HepG2 (cell line): ENCODE data around the gene NAGS. TPM values are rescaled to one million over a fixed set of nuclear protein-coding genes. Genes with fewer than 3 reads are reported as not detected.
A peak's percentile ranks its signal among the peaks of the same experiment; 100 is the strongest.
"Not testable (repeated sequence)": the region's sequence is repeated elsewhere in the genome, so short reads cannot be mapped to it uniquely, and the experiment has no call there.

Experiments
- ATAC-seq: fragments of 200-7000 bp; cut with Tn5 transposase; 3 replicates; pipeline ENCODE4 v1.9.1; 2020; ENCODE audit warnings: mild to moderate bottlenecking, moderate library complexity
- BruUV-seq: library from RNA; stranded (reverse); fragments of 400-500 nt; replicated peaks from 2 replicates; lab custom pipeline; 2021; lab: Mats Ljungman, UMichigan
- CTCF ChIA-PET: fragments of 300-600 bp; formaldehyde crosslinking; extraction: SDS; loops from one replicate; lab custom pipeline; 2021; ENCODE audit warnings: low total read pairs, inconsistent platforms, low intra/inter-chr PET ratio; lab: Yijun Ruan, JAX
- POLR2A ChIA-PET: fragments of 350-600 bp; sonication (Branson Sonifier 250); formaldehyde crosslinking; loops from one replicate; lab custom pipeline; 2020; ENCODE audit warnings: antibody characterized with exemption, inconsistent platforms; lab: Yijun Ruan, JAX
- DNase-seq: peaks from one replicate; pipeline ENCODE4 v3.0.0-alpha.2; 2015; ENCODE audit warnings: low spot score
- FAIRE-seq: peaks from 3 replicates; lab custom pipeline; 2011; peaks lifted over from hg19 to GRCh38; lab: Jason Lieb, UNC
- H2AFZ ChIP-seq: one replicate; pipeline ENCODE4 v1.6.1; 2011; ENCODE audit warnings: low read length, inconsistent platforms
- H3K27ac ChIP-seq: fragments of 300-600 bp; 3 replicates; pipeline ENCODE4 v1.8.0; 2011; ENCODE audit warnings: mixed run types, mild to moderate bottlenecking, mixed read lengths, low read length, inconsistent platforms; ENCODE audit not compliant: insufficient read depth; ENCODE audit errors: extremely low read length
- H3K27me3 ChIP-seq, 2 experiments: fragments of 200-600 bp in 1 of 2; 2 replicates in 1 of 2; 3 replicates in 1 of 2; pipeline versions ENCODE4 v1.6.0 to v1.8.0; 2011; ENCODE audit warnings: low read length in 2 of 2, mild to moderate bottlenecking in 2 of 2, moderate library complexity in 2 of 2, inconsistent platforms in 1 of 2; ENCODE audit not compliant: insufficient read depth in 2 of 2, control insufficient read depth in 1 of 2
- H3K36me3 ChIP-seq, 2 experiments: fragments of 200-600 bp in 1 of 2; replicated peaks in 1 of 2; 2 replicates in 1 of 2; 3 replicates in 1 of 2; pipeline versions ENCODE4 v1.5.1 to v1.8.0; 2011; ENCODE audit warnings: low read length in 2 of 2, inconsistent platforms in 1 of 2; ENCODE audit not compliant: insufficient read depth in 2 of 2, control insufficient read depth in 1 of 2
- H3K4me1 ChIP-seq: 2 replicates; pipeline ENCODE4 v1.5.1; 2012; ENCODE audit warnings: low read length, inconsistent platforms; ENCODE audit not compliant: insufficient read depth
- H3K4me2 ChIP-seq: 2 replicates; pipeline ENCODE4 v1.6.0; 2011; ENCODE audit warnings: low read depth, low read length, inconsistent platforms
- H3K4me3 ChIP-seq, 3 experiments: fragments of 200-600 bp in 1 of 3; sonication (generic), shearing (Covaris generic) in 1 of 3; replicated peaks in 1 of 3; 2 replicates each; pipeline ENCODE4 v1.5.1; 2011 to 2016; ENCODE audit warnings: low read length in 3 of 3, inconsistent platforms in 2 of 3, low read depth in 2 of 3, mild to moderate bottlenecking in 2 of 3, control low read depth in 1 of 3, mixed read lengths in 1 of 3; ENCODE audit not compliant: insufficient read depth in 1 of 3
- H3K79me2 ChIP-seq: one replicate; pipeline ENCODE4 v1.6.1; 2011; ENCODE audit warnings: low read length, inconsistent platforms; ENCODE audit not compliant: insufficient read depth
- H3K9ac ChIP-seq: 2 replicates; pipeline ENCODE4 v1.6.0; 2011; ENCODE audit warnings: mild to moderate bottlenecking, low read depth, low read length, inconsistent platforms; ENCODE audit not compliant: insufficient read depth
- H3K9me3 ChIP-seq: 2 replicates; pipeline ENCODE4 v1.5.1; 2012; ENCODE audit warnings: mild to moderate bottlenecking, low read length
- H4K20me1 ChIP-seq: 2 replicates; pipeline ENCODE4 v1.6.0; 2011; ENCODE audit warnings: inconsistent platforms, mild to moderate bottlenecking, low read length, moderate library complexity; ENCODE audit not compliant: insufficient read depth
- BHLHE40 ChIP-seq: IDR thresholded peaks from 2 replicates; pipeline ENCODE4 v1.6.1; 2011; ENCODE audit warnings: low read length, improper control_type of control experiment
- E2F1 ChIP-seq: sonication (generic); formaldehyde crosslinking; IDR thresholded peaks from 2 replicates; pipeline ENCODE4 v1.5.0; 2020; ENCODE audit warnings: missing genetic modification reagents
- FOXP4 ChIP-seq: sonication (generic); formaldehyde crosslinking; IDR thresholded peaks from 2 replicates; pipeline ENCODE4 v1.4.0; 2020; ENCODE audit warnings: missing genetic modification reagents
- HMG20A ChIP-seq: IDR thresholded peaks from 2 replicates; pipeline ENCODE4 v1.6.1; 2016; ENCODE audit warnings: borderline replicate concordance
- LCORL ChIP-seq, 2 experiments: fragments of 450-650 bp in 1 of 2; sonication (generic) in 1 of 2; formaldehyde crosslinking in 1 of 2; IDR thresholded peaks; 2 replicates each; pipeline versions ENCODE4 v1.5.0 to v1.6.1; 2017 to 2020; ENCODE audit warnings: antibody characterized with exemption in 1 of 2, missing genetic modification reagents in 1 of 2
- POGZ ChIP-seq: sonication (generic); formaldehyde crosslinking; IDR thresholded peaks from 2 replicates; pipeline ENCODE4 v1.4.0; 2020; ENCODE audit warnings: mild to moderate bottlenecking, missing genetic modification reagents
- RXRA ChIP-seq: sonication (generic); formaldehyde crosslinking; IDR thresholded peaks from 2 replicates; pipeline ENCODE4 v1.5.1; 2020; ENCODE audit warnings: missing genetic modification reagents
- SKIL ChIP-seq: sonication (generic); formaldehyde crosslinking; IDR thresholded peaks from 2 replicates; pipeline ENCODE4 v1.8.0; 2022; ENCODE audit warnings: missing genetic modification reagents, mild to moderate bottlenecking, moderate library complexity, borderline replicate concordance
- ZNF512B ChIP-seq: sonication (generic); formaldehyde crosslinking; IDR thresholded peaks from 2 replicates; pipeline ENCODE4 v1.5.1; 2020; ENCODE audit warnings: missing genetic modification reagents, mild to moderate bottlenecking, borderline replicate concordance
- WGBS: methylation state at CpG from one replicate; pipeline ENCODE4 v1.1.6; 2017; ENCODE audit warnings: low lambda C conversion rate; 5-methylcytosine and 5-hydroxymethylcytosine counted together
- in situ Hi-C: cut with HindIII; loops from 2 replicates; pipeline ENCODE4 v1.10.0; 2017; ENCODE audit warnings: low pct_unique_long_range_greater_than_20kb; ENCODE audit not compliant: extremely low pct_ligation_motif_present
- intact Hi-C: fragments of 100-400 bp; cut with micrococcal nuclease; formaldehyde crosslinking; loops from one replicate; pipeline ENCODE4 v1.10.0; 2022; ENCODE audit not compliant: unreplicated experiment
- polyA plus RNA-seq, 8 experiments: library from polyadenylated mRNA; depleted of rRNA in 3 of 8; stranded (reverse) in 7 of 8; unstranded in 1 of 8; fragments of >200 nt; fragmentation: Illumina TruSeq in 4 of 8; extraction: Trizol in 4 of 8; gene quantifications; 2 replicates each; pipeline versions ENCODE4 v1.2.1 to v1.2.3, GENCODE V29; 2011 to 2016; ENCODE audit warnings: low read depth in 4 of 8, missing spikeins in 1 of 8, mixed read lengths in 1 of 8; ENCODE audit not compliant: insufficient read depth in 1 of 8
- total RNA-seq, 5 experiments: library from RNA; depleted of rRNA; stranded (reverse); fragments of >200 nt; fragmentation: Illumina TruSeq; extraction: Trizol; gene quantifications; 2 replicates each; pipeline ENCODE4 v1.2.3, GENCODE V29; 2016; ENCODE audit warnings: low read depth in 1 of 5

The NAGS gene
- total and polyA plus RNA-seq, 2 of the 13 experiments (the other 11 are each of a cell fraction or from before 2014, with no cell fraction given), result 4.3 to 5.1 TPM

- Histone ChIP-seq H3K4me1 (peaks cover 67% of the 10 kb centered on the region), H3K9ac (peak overlapping the region; percentile 2; the same call in 1 of the 2 replicates), H3K27me3 (peaks cover 3 to 31% of the 10 kb centered on the region in 2 experiments; a peak in 3 of 5 replicates), H3K4me2 (peak overlapping the region; percentile 16), H3K27ac (peak overlapping the region; percentile 45)
- H3K9me3 ChIP-seq; H2AFZ ChIP-seq; H3K36me3 ChIP-seq; BruUV-seq; H3K4me3 ChIP-seq; H3K79me2 ChIP-seq; H4K20me1 ChIP-seq; CTCF ChIA-PET; intact Hi-C loops; in situ Hi-C loops; TF ChIP-seq LCORL (IDR thresholded peaks at IDR 0.05): not testable (repeated sequence)
- DNase-seq (peak; percentile 85), ATAC-seq (peak; percentile 81), FAIRE-seq (peak; percentile 66)
- WGBS, result 24% methylated on average over 22 of the region's 22 CpGs
- POLR2A ChIA-PET, result interaction anchor here (0.6 to 1.3 kb wide), 2 partner anchors 11 to 36 kb away, joined by 3 to 5 read pairs; no protein-coding TSS in a partner anchor
- peak; percentile 59; the same call in 1 of the 2 replicates for TF ChIP-seq HMG20A (CRISPR knock-in tag)
- peak; percentile 30; the same call in 1 of the 2 replicates for TF ChIP-seq E2F1
- TF ChIP-seq ZNF512B (CRISPR knock-in tag), result peak; percentile 94; the same call in 1 of the 2 replicates
- peak; percentile 73; the same call in 1 of the 2 replicates for TF ChIP-seq RXRA (CRISPR knock-in tag)
- peak; percentile 68; the same call in 1 of the 2 replicates for TF ChIP-seq SKIL
- TF ChIP-seq LCORL (CRISPR knock-in tag; IDR thresholded peaks at IDR 0.05), result peak; percentile 72
- TF ChIP-seq BHLHE40, result peak; percentile 55
- peak; percentile 55; the same call in 1 of the 2 replicates for TF ChIP-seq POGZ (CRISPR knock-in tag)
- TF ChIP-seq FOXP4 (CRISPR knock-in tag), result peak; percentile 80
Observed at GRCh38 chr17:43972444-43973212, 31.8 kb upstream of the NAGS start.
